IPS-20b (cell line): ENCODE measurements around the gene CRIM1.

Experiments
- H3K27ac ChIP-seq: one replicate; pipeline ENCODE4 v1.5.1; 2013; ENCODE audit warnings: low read length
- H3K27me3 ChIP-seq: 2 replicates; pipeline ENCODE4 v1.6.1; 2013; ENCODE audit warnings: mild to moderate bottlenecking, low read length, inconsistent platforms; ENCODE audit not compliant: insufficient read depth
- H3K36me3 ChIP-seq: 2 replicates; pipeline ENCODE4 v1.6.1; 2013; ENCODE audit warnings: low read depth, mild to moderate bottlenecking, inconsistent platforms, low read length, moderate library complexity; ENCODE audit not compliant: insufficient read depth
- H3K4me1 ChIP-seq: 2 replicates; pipeline ENCODE4 v1.6.1; 2013; ENCODE audit warnings: mild to moderate bottlenecking, control low read depth, inconsistent platforms, low read length, moderate library complexity; ENCODE audit not compliant: insufficient read depth
- H3K4me3 ChIP-seq: 2 replicates; pipeline ENCODE4 v1.5.1; 2013; ENCODE audit warnings: mild to moderate bottlenecking, low read length, inconsistent platforms
- H3K9ac ChIP-seq: 2 replicates; pipeline ENCODE4 v1.6.1; 2013; ENCODE audit warnings: low read depth, mild to moderate bottlenecking, inconsistent platforms, low read length, moderate library complexity
- H3K9me3 ChIP-seq: 2 replicates; pipeline ENCODE4 v1.6.1; 2013; ENCODE audit warnings: mild to moderate bottlenecking, low read depth, low read length, inconsistent platforms; ENCODE audit not compliant: insufficient read depth

Gene CRIM1

DNA sequence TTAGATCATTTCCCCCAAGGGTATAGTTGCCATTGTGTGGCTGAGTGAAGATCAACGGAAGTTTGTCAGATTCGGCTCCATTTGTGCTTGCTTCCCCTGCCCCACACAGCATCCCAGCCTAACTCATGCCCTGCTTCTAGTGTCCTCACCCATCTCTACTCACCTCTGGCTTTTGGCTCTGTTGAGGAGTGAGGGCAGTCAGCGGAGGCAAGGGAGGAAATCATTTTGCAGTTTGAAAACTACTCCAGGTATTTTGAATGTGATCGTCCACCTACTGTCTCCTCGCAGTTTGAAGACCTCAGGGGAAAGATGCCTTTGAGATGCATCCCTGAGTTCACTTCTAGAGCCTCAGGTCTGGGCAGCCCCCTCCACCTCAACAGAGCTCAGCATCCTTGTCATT, 126.1 kb downstream of the CRIM1 start:
- H3K36me3 ChIP-seq = peaks cover 78% of the 10 kb centered on the region
- H3K4me1 ChIP-seq = peaks cover 7% of the 10 kb centered on the region
- H3K4me3 ChIP-seq = no peak overlapping the region
- H3K27me3 ChIP-seq = no peaks in the 10 kb centered on the region
- no peak overlapping the region for H3K9ac ChIP-seq
- no peaks in the 10 kb centered on the region for H3K9me3 ChIP-seq
- no peak overlapping the region for H3K27ac ChIP-seq

DNA sequence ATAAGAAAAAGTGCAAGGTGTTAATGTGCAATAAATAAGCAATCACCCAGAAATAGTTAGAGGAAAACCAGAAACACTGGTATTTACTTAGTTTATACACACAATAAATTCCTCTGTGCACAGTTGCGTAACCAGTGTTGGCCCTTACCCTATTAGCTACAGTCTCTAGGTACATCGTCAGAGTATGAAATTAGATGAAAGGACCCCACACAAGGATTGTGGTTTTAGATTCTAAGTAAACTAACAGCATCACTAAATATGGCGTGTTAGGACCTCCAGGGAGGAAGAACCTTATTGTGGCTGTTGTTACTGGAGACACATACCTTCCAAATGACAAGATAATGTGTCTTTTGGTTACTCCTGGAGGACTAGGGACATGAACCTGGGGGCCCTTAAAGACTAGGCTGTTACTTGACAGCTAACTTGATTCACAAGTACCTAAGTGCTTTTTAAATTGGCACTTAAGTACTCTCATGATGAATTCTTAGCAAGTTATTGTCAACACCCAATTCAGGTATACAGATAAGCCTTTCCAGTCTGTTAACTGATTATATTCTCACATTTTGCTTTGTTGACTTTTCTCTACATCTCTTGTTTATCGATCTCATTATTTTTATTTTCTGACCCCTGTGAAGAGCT, 127.1 kb downstream of the CRIM1 start:
- H3K9me3 ChIP-seq = no peaks in the 10 kb centered on the region
- H3K4me1 ChIP-seq = peaks cover 10% of the 10 kb centered on the region
- H3K36me3 ChIP-seq = peaks cover 68% of the 10 kb centered on the region
- no peak overlapping the region for H3K4me3 ChIP-seq
- no peak overlapping the region for H3K9ac ChIP-seq
- no peak overlapping the region for H3K27ac ChIP-seq
- no peaks in the 10 kb centered on the region for H3K27me3 ChIP-seq

DNA sequence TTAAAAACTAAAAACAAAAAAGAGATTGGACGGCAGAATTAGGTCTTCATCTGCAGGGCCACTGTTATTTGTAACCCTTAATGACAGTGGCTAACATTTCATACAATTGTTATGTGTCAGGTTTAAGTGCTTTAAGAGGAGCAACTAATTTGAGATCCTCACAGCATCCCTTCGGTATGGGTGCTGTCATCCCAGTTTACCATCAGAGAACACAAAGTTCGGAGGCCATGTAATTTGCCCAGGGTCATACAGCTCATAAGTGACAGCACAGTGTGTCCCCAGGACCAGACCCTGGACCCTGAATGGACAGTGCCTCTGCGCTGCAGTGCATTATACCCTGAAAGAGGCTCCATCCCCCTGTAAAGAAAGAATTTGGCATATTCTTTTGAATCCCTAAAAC, 127.7 kb downstream of the CRIM1 start:
- H3K4me1 ChIP-seq = peaks cover 10% of the 10 kb centered on the region
- H3K27ac ChIP-seq = no peak overlapping the region
- H3K36me3 ChIP-seq = peaks cover 62% of the 10 kb centered on the region
- no peak overlapping the region for H3K4me3 ChIP-seq
- no peaks in the 10 kb centered on the region for H3K9me3 ChIP-seq
- H3K27me3 ChIP-seq = no peaks in the 10 kb centered on the region
- H3K9ac ChIP-seq = no peak overlapping the region

GRCh38 chr2:36484454-36484853, 128.9 kb downstream of the CRIM1 start:
- Histone ChIP-seq H3K4me3 (no peak overlapping the region), H3K27me3 (no peaks in the 10 kb centered on the region), H3K4me1 (peaks cover 10% of the 10 kb centered on the region), H3K36me3 (peaks cover 51% of the 10 kb centered on the region), H3K27ac (no peak overlapping the region), H3K9me3 (no peaks in the 10 kb centered on the region), H3K9ac (no peak overlapping the region)

GRCh38 chr2:36485521-36485920, 129.9 kb downstream of the CRIM1 start:
- Histone ChIP-seq H3K9me3 (no peaks in the 10 kb centered on the region), H3K27me3 (no peaks in the 10 kb centered on the region), H3K27ac (no peak overlapping the region), H3K36me3 (peaks cover 40% of the 10 kb centered on the region; the same call in 1 of the 2 replicates), H3K4me3 (no peak overlapping the region), H3K4me1 (peaks cover 10% of the 10 kb centered on the region), H3K9ac (no peak overlapping the region)

DNA sequence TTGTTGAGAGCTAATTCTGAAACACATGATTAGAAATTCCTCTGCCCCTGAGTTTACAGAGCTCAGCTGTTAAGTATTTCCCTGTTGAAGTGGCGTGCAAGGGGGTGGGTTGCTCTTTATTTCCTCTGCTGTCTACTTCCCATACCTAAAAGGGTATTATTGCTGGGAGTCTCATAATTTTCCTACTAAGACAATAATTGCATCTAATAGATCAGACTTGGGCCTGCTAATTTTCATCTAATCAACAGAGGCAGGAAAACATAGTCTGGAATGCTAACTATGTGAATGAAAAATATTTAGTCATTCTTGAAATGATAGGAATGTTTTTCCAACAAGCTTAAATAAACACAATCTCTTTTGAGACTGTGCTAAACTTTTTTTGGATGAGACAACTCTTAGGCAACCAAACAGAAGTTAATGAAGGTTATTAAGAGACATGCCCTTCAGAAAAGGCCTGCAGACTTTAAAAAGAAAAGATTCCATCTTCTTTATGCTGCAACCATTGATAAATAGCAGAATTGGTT, 131.0 kb downstream of the CRIM1 start:
- H3K9ac ChIP-seq = no peak overlapping the region
- H3K4me1 ChIP-seq = peaks cover 10% of the 10 kb centered on the region
- H3K36me3 ChIP-seq = peaks cover 30% of the 10 kb centered on the region; the same call in 1 of the 2 replicates

GRCh38 chr2:36487947-36488346, 132.4 kb downstream of the CRIM1 start:
- no peak overlapping the region for H3K27ac ChIP-seq
- peaks cover 22% of the 10 kb centered on the region; the same call in 1 of the 2 replicates for H3K36me3 ChIP-seq
- no peaks in the 10 kb centered on the region for H3K9me3 ChIP-seq
- H3K9ac ChIP-seq = no peak overlapping the region
- H3K4me3 ChIP-seq = no peak overlapping the region
- H3K4me1 ChIP-seq = peaks cover 10% of the 10 kb centered on the region
- H3K27me3 ChIP-seq = no peaks in the 10 kb centered on the region

More for the DNA sequence above, 131.0 kb downstream of the CRIM1 start:
- no peaks in the 10 kb centered on the region for H3K27me3 ChIP-seq
- no peaks in the 10 kb centered on the region for H3K9me3 ChIP-seq
- no peak overlapping the region for H3K4me3 ChIP-seq
- H3K27ac ChIP-seq = peak overlapping the region; percentile 15

- Histone ChIP-seq H3K4me3 (no peak overlapping the region), H3K4me1 (peaks cover 14% of the 10 kb centered on the region), H3K36me3 (peaks cover 16% of the 10 kb centered on the region; the same call in 1 of the 2 replicates), H3K9me3 (no peaks in the 10 kb centered on the region), H3K27me3 (no peaks in the 10 kb centered on the region), H3K27ac (no peak overlapping the region), H3K9ac (no peak overlapping the region)
These were observed 133.7 kb downstream of the CRIM1 start for GRCh38 chr2:36489281-36489680.

- Histone ChIP-seq H3K27me3 (no peaks in the 10 kb centered on the region), H3K4me1 (peaks cover 14% of the 10 kb centered on the region), H3K36me3 (0 out of 2 replicates have a peak, but pooled peaks cover 5% of the 10 kb centered on the region), H3K9ac (no peak overlapping the region), H3K4me3 (no peak overlapping the region), H3K9me3 (no peaks in the 10 kb centered on the region), H3K27ac (no peak overlapping the region)
These were observed 135.2 kb downstream of the CRIM1 start for GRCh38 chr2:36490749-36491148.

DNA sequence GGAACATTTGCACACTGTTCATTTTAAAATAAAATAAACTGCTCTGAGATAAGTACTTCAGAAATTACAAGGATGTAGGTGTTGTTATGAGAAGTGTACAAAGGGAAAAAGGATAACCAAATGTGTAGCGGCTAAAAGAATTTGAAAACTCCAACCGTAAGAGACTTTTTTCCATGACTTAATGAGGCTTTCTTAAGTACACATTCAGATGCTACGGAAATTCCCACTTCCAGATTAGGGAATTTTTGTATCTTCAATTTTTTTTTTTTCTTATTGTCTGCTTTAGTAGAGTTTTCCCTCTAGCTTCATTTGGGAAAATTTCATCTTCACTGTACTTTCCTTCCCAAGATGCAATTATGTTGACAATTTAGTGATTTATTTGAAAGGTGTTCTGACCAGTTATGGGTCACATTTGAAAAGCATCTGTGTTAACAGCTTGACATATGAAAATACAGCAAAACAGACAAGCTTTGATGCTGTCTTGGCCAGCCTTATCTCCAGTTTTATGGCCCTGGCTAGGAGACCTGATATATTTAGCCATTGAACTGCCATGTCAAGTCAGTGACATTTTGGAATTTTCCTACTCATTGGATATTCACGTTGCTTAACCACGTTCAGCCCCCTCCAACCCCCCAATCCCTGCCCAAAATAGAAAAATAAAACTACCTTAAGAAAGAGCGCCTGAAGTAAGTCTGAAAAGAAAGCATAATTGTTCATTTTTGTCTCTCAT, 136.8 kb downstream of the CRIM1 start:
- Histone ChIP-seq H3K36me3 (no peaks in the 10 kb centered on the region), H3K9ac (no peak overlapping the region), H3K27me3 (no peaks in the 10 kb centered on the region), H3K4me1 (0 out of 2 replicates have a peak, but pooled peaks cover 4% of the 10 kb centered on the region), H3K27ac (no peak overlapping the region), H3K9me3 (no peaks in the 10 kb centered on the region), H3K4me3 (no peak overlapping the region)

- H3K27ac ChIP-seq = no peak overlapping the region
- no peak overlapping the region for H3K4me3 ChIP-seq
- no peaks in the 10 kb centered on the region for H3K27me3 ChIP-seq
- H3K9ac ChIP-seq = no peak overlapping the region
- H3K36me3 ChIP-seq = no peaks in the 10 kb centered on the region
- H3K9me3 ChIP-seq = no peaks in the 10 kb centered on the region
- 0 out of 2 replicates have a peak, but pooled peaks cover 4% of the 10 kb centered on the region for H3K4me1 ChIP-seq
These were observed 137.7 kb downstream of the CRIM1 start for GRCh38 chr2:36493306-36493705.
